ENCODE data around the gene IFT27.

IFT27 gene

DNA sequence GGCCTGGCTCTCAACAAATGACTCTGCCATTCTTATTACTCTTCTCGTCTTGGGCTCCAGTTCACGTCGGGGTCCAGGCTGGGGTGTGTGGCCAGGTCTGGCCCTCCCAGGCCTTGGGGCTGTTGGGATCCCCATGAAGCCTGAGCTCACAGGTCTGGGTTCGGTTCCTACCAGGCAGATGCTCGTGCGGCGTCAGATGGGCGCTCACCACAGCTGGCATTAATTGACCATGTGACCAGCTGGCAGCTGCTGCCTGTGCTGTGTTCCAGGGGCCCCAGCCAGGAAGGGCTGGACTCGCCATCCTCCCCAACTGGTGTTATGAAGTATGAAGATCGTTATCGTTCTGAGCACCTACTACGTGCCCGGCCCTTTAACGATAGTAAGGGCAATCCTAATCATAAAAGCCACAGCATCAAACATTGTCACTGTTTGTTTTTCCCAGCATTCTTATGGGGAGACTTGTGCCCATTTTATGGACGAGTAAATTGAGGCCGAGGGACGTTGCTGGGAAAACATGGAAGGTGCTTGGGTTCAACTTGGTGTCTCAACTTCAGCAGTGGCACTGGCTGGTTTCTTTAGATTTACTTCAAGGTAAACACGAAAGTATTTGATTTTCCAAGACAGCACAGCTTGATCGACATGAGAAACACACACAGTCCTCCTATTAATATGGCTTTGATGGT is 45.6 kb downstream of the IFT27 start:
- no peak overlapping the region for H3K4me3 ChIP-seq (ENCODE audit: low read depth, low read length)
- in situ Hi-C loops (cut with HindIII; ENCODE audit: low sequenced_read_pairs): no loop called here
- DNase-seq (ENCODE audit: low read depth): no peak
- TF ChIP-seq, protein P1, sequence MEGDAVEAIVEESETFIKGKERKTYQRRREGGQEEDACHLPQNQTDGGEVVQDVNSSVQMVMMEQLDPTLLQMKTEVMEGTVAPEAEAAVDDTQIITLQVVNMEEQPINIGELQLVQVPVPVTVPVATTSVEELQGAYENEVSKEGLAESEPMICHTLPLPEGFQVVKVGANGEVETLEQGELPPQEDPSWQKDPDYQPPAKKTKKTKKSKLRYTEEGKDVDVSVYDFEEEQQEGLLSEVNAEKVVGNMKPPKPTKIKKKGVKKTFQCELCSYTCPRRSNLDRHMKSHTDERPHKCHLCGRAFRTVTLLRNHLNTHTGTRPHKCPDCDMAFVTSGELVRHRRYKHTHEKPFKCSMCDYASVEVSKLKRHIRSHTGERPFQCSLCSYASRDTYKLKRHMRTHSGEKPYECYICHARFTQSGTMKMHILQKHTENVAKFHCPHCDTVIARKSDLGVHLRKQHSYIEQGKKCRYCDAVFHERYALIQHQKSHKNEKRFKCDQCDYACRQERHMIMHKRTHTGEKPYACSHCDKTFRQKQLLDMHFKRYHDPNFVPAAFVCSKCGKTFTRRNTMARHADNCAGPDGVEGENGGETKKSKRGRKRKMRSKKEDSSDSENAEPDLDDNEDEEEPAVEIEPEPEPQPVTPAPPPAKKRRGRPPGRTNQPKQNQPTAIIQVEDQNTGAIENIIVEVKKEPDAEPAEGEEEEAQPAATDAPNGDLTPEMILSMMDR (IDR thresholded peaks at IDR 0.05; ENCODE audit: low read depth, low read length, missing control alignments): no peak

DNA sequence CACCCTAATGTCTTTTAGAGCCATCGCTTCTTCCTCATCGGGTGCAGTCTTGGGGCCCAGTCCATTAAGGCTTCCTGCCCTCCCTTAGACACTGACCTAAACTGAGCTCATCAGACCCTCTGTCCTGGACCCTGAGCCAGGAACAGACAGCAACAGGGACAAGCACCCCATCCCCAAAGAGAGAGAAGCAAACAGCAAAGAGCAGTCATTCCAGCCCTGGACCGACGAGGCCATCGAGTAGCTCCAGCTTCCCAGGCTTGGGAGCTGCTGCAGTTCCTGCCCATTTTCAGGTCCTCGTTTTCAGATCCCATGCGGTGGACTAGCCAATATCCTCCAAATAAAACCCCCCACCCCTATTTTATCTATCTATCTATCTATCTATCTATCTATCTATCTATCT is 46.6 kb downstream of the IFT27 start:
- in situ Hi-C loops (cut with HindIII; ENCODE audit: low sequenced_read_pairs): no loop called here
- H3K4me3 ChIP-seq (ENCODE audit: low read depth, low read length): no peak overlapping the region
- TF ChIP-seq, protein P1 (IDR thresholded peaks at IDR 0.05; ENCODE audit: low read depth, low read length, missing control alignments): no peak
- DNase-seq (ENCODE audit: low read depth): no peak

DNA sequence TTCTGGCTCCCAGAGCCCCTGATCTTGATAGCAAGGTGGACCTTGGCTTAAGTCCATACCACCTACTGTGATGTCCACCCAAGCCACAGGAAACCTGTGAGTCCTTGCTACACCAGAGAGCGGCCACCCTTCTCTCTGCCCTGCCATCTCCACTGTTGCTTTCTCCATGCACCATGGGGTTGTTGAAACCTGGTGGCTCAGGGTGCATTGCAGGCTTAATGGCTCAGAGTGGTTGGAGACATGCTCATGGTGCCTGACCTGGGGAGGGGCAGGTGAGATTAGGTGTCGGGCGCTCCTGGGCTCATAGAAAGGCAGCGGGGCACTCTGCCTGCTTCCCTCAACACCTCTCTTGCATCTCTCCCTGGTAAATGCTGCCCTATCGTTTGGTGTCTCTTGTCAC is 47.4 kb downstream of the IFT27 start:
- no peak for DNase-seq (ENCODE audit: low read depth)
- TF ChIP-seq, protein P1 (IDR thresholded peaks at IDR 0.05; ENCODE audit: low read depth, low read length, missing control alignments): no peak
- in situ Hi-C loops (cut with HindIII; ENCODE audit: low sequenced_read_pairs): no loop called here
- no peak overlapping the region for H3K4me3 ChIP-seq (ENCODE audit: low read depth, low read length)

DNA sequence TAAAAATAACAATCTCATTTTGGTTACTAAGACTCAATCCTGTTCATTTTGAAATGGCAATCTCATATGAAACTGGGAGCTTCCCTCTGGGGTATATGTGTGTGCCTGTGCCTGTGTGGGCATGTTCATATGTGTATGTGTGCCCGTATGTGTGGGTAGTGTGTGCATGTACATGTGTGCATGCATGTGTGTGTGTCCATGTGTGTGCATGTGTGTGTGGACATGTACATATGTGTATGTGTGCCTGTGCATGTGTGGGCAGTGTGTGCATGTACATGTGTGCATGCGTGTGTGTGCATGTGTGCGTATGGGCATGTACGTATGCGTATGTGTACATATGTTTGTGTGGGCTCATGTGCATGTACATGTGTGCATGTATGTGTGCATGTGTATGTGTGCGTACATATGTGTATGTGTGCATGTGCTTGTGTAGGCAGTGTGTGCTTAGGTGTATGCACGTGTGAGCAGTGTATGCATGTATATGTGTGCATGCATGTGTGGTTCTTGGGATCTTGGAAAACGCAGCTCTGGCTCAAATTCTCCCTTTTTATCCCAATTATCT is 47.9 kb downstream of the IFT27 start:
- in situ Hi-C loops (cut with HindIII; ENCODE audit: low sequenced_read_pairs): no loop called here
- TF ChIP-seq, protein P1 (IDR thresholded peaks at IDR 0.05; ENCODE audit: low read depth, low read length, missing control alignments): no peak
- no peak for DNase-seq (ENCODE audit: low read depth)
- H3K4me3 ChIP-seq (ENCODE audit: low read depth, low read length): no peak overlapping the region

DNA sequence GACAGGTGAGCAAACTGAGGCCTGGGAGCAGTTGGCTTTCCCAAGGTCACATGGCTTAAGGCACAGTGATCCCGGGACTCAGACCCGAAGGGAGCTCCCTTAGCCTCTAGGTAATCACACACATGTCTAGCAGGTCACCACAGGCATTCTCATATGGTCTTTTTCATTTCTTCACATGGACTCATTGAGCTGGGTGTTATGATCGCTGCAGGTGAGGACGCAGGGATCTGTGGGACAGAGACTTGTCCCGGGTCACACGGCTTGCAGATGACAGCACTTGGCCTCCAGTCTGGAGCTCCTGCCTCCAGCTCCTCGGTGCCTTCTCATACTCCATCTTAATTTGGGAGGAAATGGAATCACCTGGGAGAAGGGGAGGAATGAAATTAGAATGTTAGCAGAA is 48.8 kb downstream of the IFT27 start:
- no peak for DNase-seq (ENCODE audit: low read depth)
- H3K4me3 ChIP-seq (ENCODE audit: low read depth, low read length): no peak overlapping the region
- in situ Hi-C loops (cut with HindIII; ENCODE audit: low sequenced_read_pairs): no loop called here
- TF ChIP-seq, protein P1 (IDR thresholded peaks at IDR 0.05; ENCODE audit: low read depth, low read length, missing control alignments): no peak

DNA sequence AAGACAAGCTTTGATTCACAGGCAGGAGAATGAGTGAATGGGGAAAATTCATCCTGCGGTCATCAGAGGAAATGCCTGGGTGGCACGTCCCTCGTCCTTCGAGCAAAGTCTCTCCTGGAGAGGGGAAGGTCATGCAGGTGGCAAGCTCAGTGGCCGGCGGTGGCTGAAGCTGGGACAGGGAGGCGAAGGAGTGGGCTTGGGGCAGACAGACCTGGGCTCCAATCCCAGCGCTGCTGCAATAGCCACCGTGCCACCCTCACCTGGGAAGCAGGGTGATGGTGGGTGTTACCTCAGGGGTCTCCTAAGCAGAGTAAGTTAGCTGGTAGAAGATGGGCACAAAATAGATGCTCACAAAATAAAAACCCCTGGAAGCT is 49.9 kb downstream of the IFT27 start:
- in situ Hi-C loops (cut with HindIII; ENCODE audit: low sequenced_read_pairs): no loop called here
- H3K4me3 ChIP-seq (ENCODE audit: low read depth, low read length): no peak overlapping the region
- DNase-seq (ENCODE audit: low read depth): no peak
- TF ChIP-seq, protein P1 (IDR thresholded peaks at IDR 0.05; ENCODE audit: low read depth, low read length, missing control alignments): no peak
